HG02852 (cell line): ENCODE measurements around the gene PRR30.
"Not testable (repeated sequence)": the region's sequence is repeated elsewhere in the genome, so short reads cannot be mapped to it uniquely, and the experiment has no call there.

Source experiments
- ATAC-seq: cut with Tn5 transposase; IDR thresholded peaks from one replicate; pipeline ENCODE4 v1.9.1; 2021; ENCODE audit warnings: mild to moderate bottlenecking, moderate library complexity; ENCODE audit not compliant: unreplicated experiment

The PRR30 gene

GRCh38 chr2:27139310-27139709, at the start of gene PRR30:
PRR30 (minus strand) TSS chr2:27139410; CDS start chr2:27138329, 1,081 bp downstream.
- no peak for ATAC-seq

GRCh38 chr2:27186613-27187345, 47.6 kb upstream of the PRR30 start:
- no peak for ATAC-seq

- no peak for ATAC-seq
Measured at GRCh38 chr2:27185331-27186026, 46.3 kb upstream of the PRR30 start.

- no peak for ATAC-seq
Measured at GRCh38 chr2:27184115-27184514, 44.9 kb upstream of the PRR30 start.

GRCh38 chr2:27182346-27182745, 43.1 kb upstream of the PRR30 start:
- ATAC-seq = no peak

GRCh38 chr2:27179344-27180000, 40.3 kb upstream of the PRR30 start:
- no peak for ATAC-seq

GRCh38 chr2:27178469-27178868, 39.3 kb upstream of the PRR30 start:
- ATAC-seq = no peak

- ATAC-seq = no peak
Measured at GRCh38 chr2:27177441-27178351, 38.5 kb upstream of the PRR30 start.

- ATAC-seq = not testable (repeated sequence)
Measured at GRCh38 chr2:27175781-27176180, 36.6 kb upstream of the PRR30 start.

- ATAC-seq = no peak
Measured at GRCh38 chr2:27175330-27175729, 36.1 kb upstream of the PRR30 start.

GRCh38 chr2:27174638-27175037, 35.4 kb upstream of the PRR30 start:
- no peak for ATAC-seq

- no peak for ATAC-seq
Measured at GRCh38 chr2:27171351-27171848, 32.2 kb upstream of the PRR30 start.

- no peak for ATAC-seq
Measured at GRCh38 chr2:27170581-27171337, 31.5 kb upstream of the PRR30 start.

GRCh38 chr2:27164960-27165763, 26.0 kb upstream of the PRR30 start:
- no peak for ATAC-seq

GRCh38 chr2:27162151-27163121, 23.2 kb upstream of the PRR30 start:
- no peak for ATAC-seq

- no peak for ATAC-seq
Measured at GRCh38 chr2:27160191-27160590, 21.0 kb upstream of the PRR30 start.

- no peak for ATAC-seq
Measured at GRCh38 chr2:27159271-27159670, 20.1 kb upstream of the PRR30 start.

GRCh38 chr2:27158468-27158867, 19.3 kb upstream of the PRR30 start:
- no peak for ATAC-seq
